Activated CD4-positive, alpha-beta T cell treated with anti-CD3 and anti-CD28 coated beads, Interleukin-2, amount 10 ng/mL, durations not matched to agents 24 days and 14 days (primary cell): ENCODE data around the gene SEMA4F. TPM values are rescaled to one million over a fixed set of nuclear protein-coding genes. Genes with fewer than 3 reads are reported as not detected.
A peak's percentile ranks its signal among the peaks of the same experiment; 100 is the strongest.

Experiments used
- DNase-seq: peaks from one replicate; pipeline ENCODE4 v3.0.0; 2022
- H3K27ac Mint-ChIP-seq: one replicate; pipeline ENCODE4 v1.8.0; 2022; ENCODE audit warnings: mild to moderate bottlenecking, mixed read lengths
- H3K27me3 Mint-ChIP-seq: one replicate; pipeline ENCODE4 v1.8.0; 2022; ENCODE audit warnings: mixed read lengths
- H3K36me3 Mint-ChIP-seq: one replicate; pipeline ENCODE4 v1.8.0; 2022; ENCODE audit warnings: low read depth, mild to moderate bottlenecking, mixed read lengths
- H3K4me1 Mint-ChIP-seq: one replicate; pipeline ENCODE4 v1.8.0; 2021; ENCODE audit warnings: mixed read lengths
- H3K4me3 Mint-ChIP-seq: one replicate; pipeline ENCODE4 v1.8.0; 2022; ENCODE audit warnings: mild to moderate bottlenecking, moderate library complexity, mixed read lengths
- H3K9me3 Mint-ChIP-seq: one replicate; pipeline ENCODE4 v1.8.0; 2021; ENCODE audit warnings: mixed read lengths
- intact Hi-C: fragments of 100-400 bp; cut with micrococcal nuclease; formaldehyde crosslinking; loops from one replicate; pipeline ENCODE4 v1.15.1; 2023
- total RNA-seq: library from RNA; stranded (reverse); gene quantifications from 2 replicates; pipeline ENCODE4 v1.2.3, GENCODE V29; 2022

Gene SEMA4F
- total RNA-seq, 1 donor from 2014 or later: 4.8 TPM

DNA sequence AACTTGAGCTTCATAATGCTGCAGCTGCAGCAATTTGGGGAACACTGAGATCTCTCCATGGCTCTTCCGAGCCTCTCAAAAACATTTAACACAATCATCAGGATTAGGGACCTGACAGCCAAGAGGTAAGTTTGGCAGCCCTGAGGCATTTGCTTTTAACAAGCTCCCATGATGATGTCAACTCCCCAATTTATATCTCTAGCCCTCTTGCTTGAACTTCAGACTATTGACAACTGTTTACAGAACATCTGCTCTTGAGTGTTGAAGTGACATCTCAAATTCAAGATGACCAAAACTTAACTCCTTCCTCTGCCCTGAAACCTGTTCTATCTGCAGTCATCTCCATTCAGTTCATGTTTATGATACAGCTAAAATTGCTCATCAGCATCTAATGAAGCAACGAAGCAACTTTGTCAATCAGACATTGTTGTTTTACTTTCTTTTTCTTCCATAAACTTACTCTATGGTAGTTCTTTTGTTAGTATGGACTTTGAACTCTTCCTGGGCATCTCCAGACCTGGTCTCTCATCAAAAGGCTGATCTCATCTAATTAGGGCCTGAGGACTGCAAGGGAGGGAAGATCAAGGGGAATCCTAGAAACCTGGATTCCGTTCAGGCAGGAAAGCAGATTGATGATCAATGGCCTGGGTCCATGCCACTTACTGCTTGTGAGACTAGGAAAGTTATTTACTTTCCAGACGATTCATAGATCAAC, 48.1 kb downstream of the SEMA4F start:
- intact Hi-C loops: no loop called here
- H3K27me3 Mint-ChIP-seq: peaks cover 29% of the 10 kb centered on the region
- H3K27ac Mint-ChIP-seq: no peak overlapping the region
- H3K9me3 Mint-ChIP-seq: no peaks in the 10 kb centered on the region
- no peak for DNase-seq
- H3K4me1 Mint-ChIP-seq: peaks cover 3% of the 10 kb centered on the region
- H3K4me3 Mint-ChIP-seq: no peak overlapping the region
- no peaks in the 10 kb centered on the region for H3K36me3 Mint-ChIP-seq

DNA sequence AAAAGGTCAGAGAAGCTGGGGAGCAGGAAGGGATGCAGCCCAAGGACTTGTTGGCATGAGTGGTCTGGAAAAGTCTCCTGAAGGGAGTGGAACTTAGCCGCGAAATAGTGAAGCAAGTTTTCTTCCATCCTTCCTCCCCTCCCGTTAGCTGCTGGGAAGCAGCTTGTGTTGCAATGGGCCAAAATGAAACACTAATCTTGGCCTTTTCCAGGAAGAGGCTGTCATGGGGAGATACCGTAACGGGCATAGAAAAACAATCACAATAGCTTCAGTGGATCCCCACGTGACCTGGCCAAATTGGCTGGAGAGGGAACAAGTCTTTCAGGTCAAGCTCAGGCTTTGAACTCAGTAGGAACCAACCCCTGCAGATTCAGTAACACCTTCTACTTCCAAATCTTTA, 49.3 kb downstream of the SEMA4F start:
- H3K36me3 Mint-ChIP-seq: no peaks in the 10 kb centered on the region
- intact Hi-C loops: no loop called here

DNA sequence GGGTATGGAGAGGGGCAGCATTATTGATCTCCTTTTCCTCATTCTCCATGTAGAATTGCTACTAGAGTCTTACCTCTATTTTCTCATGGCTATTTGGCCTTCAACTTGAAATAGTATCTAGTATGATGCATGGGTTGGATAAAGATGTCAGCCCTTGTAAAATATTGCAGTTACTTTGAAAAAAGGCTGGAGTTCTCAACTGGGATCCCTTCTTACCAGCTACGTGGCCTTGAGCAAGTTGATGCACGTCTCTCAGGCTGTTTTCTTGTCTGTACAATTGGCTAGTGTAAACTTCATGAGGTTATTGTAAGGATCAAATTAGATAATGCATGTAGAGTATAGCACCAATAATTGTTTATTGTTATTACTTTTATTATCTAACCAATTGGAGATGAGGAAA, 50.2 kb downstream of the SEMA4F start:
- peaks cover 38% of the 10 kb centered on the region for H3K27me3 Mint-ChIP-seq
- no peak overlapping the region for H3K27ac Mint-ChIP-seq
- intact Hi-C loops: no loop called here
- H3K4me1 Mint-ChIP-seq: peaks cover 3% of the 10 kb centered on the region
- H3K4me3 Mint-ChIP-seq: no peak overlapping the region
- no peaks in the 10 kb centered on the region for H3K9me3 Mint-ChIP-seq
- no peak for DNase-seq
- H3K36me3 Mint-ChIP-seq: no peaks in the 10 kb centered on the region

More for the DNA sequence above, 49.3 kb downstream of the SEMA4F start:
- peaks cover 3% of the 10 kb centered on the region for H3K4me1 Mint-ChIP-seq
- no peak overlapping the region for H3K27ac Mint-ChIP-seq
- no peaks in the 10 kb centered on the region for H3K9me3 Mint-ChIP-seq
- DNase-seq: no peak
- no peak overlapping the region for H3K4me3 Mint-ChIP-seq
- H3K27me3 Mint-ChIP-seq: peaks cover 35% of the 10 kb centered on the region

DNA sequence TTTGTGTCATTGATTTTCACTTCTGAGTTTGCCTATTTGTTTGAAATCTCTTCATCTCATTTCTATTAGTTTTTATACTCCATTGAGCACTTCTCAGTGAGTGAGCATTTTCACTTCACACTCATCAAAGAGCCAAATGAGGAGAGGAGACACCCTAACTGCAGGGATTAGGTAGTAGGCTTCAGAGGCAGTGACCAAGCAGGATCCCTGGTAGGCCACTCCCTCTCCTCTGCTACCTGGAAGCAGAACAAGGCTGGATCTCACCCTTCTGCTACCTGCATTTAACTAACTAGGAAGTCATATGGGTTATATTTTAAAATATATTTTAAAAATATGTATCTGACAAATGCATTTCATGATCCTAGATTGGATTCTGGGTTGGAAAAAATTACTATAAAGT, 52.7 kb downstream of the SEMA4F start:
- no peak overlapping the region for H3K27ac Mint-ChIP-seq
- no peaks in the 10 kb centered on the region for H3K9me3 Mint-ChIP-seq
- H3K4me3 Mint-ChIP-seq: no peak overlapping the region
- DNase-seq: no peak
- H3K4me1 Mint-ChIP-seq: peaks cover 3% of the 10 kb centered on the region
- peaks cover 20% of the 10 kb centered on the region for H3K27me3 Mint-ChIP-seq
- H3K36me3 Mint-ChIP-seq: no peaks in the 10 kb centered on the region
- intact Hi-C loops: no loop called here

DNA sequence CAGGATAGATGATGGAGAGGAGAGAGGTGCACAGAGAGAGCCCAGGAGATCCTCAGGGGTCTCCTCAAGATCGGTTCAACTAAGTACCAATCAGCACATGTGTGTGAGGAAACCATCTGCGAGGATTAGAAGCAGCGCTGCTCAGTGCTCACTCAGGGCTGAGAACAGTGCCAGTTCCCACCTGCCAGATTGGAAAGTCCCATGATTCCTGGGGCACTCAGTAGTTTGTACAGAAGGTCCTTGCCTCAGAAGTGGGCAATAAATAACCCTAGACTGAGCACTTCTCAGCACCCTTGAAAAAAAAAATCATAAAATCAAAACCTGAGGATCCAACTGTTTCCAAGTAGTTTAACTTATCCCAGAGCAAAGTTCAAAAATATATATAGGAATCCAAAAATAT, 53.8 kb downstream of the SEMA4F start:
- Mint-ChIP-seq H3K4me3 (no peak overlapping the region), H3K4me1 (peaks cover 3% of the 10 kb centered on the region), H3K27me3 (peaks cover 24% of the 10 kb centered on the region), H3K36me3 (no peaks in the 10 kb centered on the region), H3K9me3 (no peaks in the 10 kb centered on the region), H3K27ac (no peak overlapping the region)
- intact Hi-C loops: no loop called here
- no peak for DNase-seq

DNA sequence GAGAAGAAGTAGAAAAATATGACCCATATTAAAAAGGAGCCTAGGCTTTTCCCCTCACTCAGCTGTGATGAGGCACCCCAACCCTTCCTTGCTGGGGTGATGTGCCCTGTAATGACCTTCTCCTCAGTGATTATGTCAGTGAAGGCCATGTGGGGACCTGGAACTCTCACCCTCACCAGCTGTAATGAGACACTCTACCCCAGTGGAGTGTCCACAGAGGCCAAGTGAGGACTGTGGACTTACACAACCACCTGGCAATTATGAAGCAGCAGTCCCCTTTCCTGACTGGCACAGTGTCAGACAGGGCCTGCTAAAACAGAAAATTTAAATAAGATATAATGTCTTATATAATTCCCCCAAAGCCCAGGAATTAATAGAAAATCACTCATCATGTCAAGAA, 54.2 kb downstream of the SEMA4F start:
- no peaks in the 10 kb centered on the region for H3K36me3 Mint-ChIP-seq
- H3K4me3 Mint-ChIP-seq: no peak overlapping the region
- H3K4me1 Mint-ChIP-seq: peaks cover 3% of the 10 kb centered on the region
- intact Hi-C loops: no loop called here
- no peak for DNase-seq
- no peak overlapping the region for H3K27ac Mint-ChIP-seq
- no peaks in the 10 kb centered on the region for H3K9me3 Mint-ChIP-seq
- H3K27me3 Mint-ChIP-seq: peaks cover 27% of the 10 kb centered on the region

DNA sequence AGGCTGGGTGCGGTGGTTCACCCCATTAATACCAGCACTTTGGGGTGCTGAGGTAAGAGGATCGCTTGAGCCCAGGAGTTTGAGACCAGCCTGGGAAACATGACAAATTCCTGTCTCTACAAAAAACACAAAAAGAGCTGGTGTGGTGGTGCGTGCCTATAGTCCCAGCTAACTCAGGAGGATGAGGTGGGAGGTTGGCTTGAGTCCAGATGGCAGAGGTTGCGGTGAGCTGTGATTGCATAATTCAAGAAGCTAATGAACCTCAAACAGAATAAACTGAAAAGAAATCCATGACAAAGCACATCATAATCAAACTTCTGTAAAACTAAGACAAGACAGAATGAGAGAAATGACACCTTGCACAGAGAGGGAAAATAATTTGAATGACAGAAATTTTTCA, 54.8 kb downstream of the SEMA4F start:
- DNase-seq: no peak
- Mint-ChIP-seq H3K4me1 (peaks cover under 1% of the 10 kb centered on the region), H3K36me3 (no peaks in the 10 kb centered on the region), H3K9me3 (no peaks in the 10 kb centered on the region), H3K27me3 (peaks cover 26% of the 10 kb centered on the region), H3K27ac (no peak overlapping the region), H3K4me3 (no peak overlapping the region)
- intact Hi-C loops: no loop called here

DNA sequence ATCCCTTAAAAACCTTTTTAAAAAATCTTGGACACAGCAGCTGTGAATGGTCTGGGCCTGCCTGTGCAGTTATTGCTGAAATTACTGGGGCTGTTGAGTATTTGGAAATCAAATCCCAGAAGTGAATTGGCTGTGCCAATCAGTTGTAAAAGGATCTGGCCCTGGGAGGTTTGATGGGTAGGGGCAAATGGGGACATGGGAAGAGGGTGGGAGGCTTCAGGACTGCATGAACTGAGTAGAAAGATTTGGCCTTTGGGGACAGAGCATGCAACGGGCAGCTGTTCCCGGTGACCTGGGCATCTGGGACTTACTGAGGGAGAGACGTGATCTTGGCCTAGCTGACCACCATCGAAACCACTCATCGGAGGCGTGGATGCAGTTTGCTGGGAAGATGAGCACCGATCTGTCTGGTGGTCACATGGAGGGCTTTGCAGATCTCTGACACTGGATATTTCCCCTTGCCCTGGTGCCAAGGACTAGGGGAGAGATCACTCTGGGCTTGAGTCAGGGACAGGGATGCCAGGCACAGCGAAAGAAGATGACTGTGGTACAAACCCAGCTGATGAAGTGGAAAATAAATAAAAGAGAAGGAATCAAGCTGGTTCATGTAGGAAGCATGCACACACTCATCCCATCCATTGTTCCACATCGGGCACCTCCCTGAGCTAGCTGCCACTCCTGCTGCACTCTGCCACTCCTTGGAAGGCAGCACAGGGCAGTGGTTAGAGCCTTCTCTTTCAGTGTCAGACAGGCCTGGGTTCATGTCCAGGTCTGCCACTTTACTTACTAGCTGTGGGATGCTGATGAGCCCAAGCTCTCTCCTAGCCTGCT, 58.4 kb downstream of the SEMA4F start:
- no peaks in the 10 kb centered on the region for H3K9me3 Mint-ChIP-seq
- H3K27me3 Mint-ChIP-seq: peaks cover 33% of the 10 kb centered on the region
- intact Hi-C loops: loop anchor here (5.0 kb wide), 1 partner anchor 1320 kb away; no protein-coding TSS in a partner anchor
- no peak overlapping the region for H3K27ac Mint-ChIP-seq
- peaks cover 7% of the 10 kb centered on the region for H3K4me1 Mint-ChIP-seq
- no peaks in the 10 kb centered on the region for H3K36me3 Mint-ChIP-seq
- no peak for DNase-seq
- no peak overlapping the region for H3K4me3 Mint-ChIP-seq

DNA sequence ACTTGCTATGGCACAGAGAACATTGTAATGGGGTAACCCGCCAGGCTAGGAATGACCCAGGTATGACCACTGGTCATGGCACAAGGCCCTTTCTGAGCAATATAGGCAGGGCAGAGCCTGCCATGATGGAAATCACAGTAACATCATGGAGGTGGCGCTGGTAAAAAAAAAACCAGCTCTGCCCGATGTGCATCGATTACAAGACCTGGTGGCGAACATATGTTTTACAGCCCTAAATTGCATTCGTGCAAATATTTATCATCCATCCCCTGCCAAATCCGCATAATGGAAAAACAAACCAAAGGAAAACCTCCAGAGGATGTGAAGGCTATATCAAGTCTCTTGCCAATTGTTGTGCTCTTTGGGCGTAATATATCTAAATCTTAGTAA, 60.6 kb downstream of the SEMA4F start:
- intact Hi-C loops: loop anchor here (1.0 to 5.0 kb wide), 3 partner anchors 121 to 1322 kb away; no protein-coding TSS in a partner anchor

DNA sequence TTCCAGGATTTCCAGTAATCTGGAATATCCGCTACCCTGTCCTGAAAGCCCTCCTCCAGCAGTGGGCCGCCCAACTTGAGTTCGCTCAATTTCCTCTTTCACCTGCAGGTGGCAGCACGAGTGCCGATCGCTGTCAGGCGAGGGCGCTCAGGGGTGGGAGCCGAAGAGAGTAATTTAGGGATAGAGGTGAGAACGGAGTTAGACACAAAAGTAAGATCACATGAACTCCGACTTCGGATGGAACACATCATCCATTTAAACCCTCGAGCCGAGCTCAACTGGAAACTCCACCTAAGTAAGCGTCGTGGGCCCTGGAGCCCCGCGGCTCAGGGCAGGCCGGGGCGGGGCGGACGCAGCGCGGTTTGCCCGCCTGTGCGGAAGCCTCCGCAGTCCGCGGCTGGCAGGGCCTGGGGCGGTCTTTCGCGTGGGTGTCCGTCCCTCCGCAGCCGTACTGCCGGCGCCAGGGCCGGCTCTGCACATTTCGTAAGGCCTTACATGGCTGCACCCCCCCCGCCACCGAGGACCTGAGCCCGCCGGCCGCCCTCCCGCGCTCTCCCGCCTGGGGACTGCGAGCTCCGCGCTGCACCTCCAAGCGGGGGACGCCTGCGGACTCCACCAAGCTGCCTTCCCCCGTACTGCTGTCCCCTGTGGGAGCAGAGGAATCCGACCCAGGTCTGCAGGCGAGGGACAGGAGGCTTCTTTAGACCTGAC, 61.2 kb downstream of the SEMA4F start:
- H3K27ac Mint-ChIP-seq: peak overlapping the region; percentile 26
- H3K4me1 Mint-ChIP-seq: peaks cover 7% of the 10 kb centered on the region
- H3K27me3 Mint-ChIP-seq: peaks cover 25% of the 10 kb centered on the region
- intact Hi-C loops: loop anchor here (1.0 kb wide), 2 partner anchors 120 to 161 kb away; no protein-coding TSS in a partner anchor
- H3K36me3 Mint-ChIP-seq: no peaks in the 10 kb centered on the region
- no peaks in the 10 kb centered on the region for H3K9me3 Mint-ChIP-seq
- peak; percentile 95 for DNase-seq
- H3K4me3 Mint-ChIP-seq: peak overlapping the region; percentile 92

More for the DNA sequence above, 60.6 kb downstream of the SEMA4F start:
- Mint-ChIP-seq H3K4me3 (peak overlapping the region; percentile 92), H3K4me1 (peaks cover 7% of the 10 kb centered on the region), H3K9me3 (no peaks in the 10 kb centered on the region), H3K36me3 (no peaks in the 10 kb centered on the region), H3K27me3 (peaks cover 23% of the 10 kb centered on the region), H3K27ac (no peak overlapping the region)
- no peak for DNase-seq

DNA sequence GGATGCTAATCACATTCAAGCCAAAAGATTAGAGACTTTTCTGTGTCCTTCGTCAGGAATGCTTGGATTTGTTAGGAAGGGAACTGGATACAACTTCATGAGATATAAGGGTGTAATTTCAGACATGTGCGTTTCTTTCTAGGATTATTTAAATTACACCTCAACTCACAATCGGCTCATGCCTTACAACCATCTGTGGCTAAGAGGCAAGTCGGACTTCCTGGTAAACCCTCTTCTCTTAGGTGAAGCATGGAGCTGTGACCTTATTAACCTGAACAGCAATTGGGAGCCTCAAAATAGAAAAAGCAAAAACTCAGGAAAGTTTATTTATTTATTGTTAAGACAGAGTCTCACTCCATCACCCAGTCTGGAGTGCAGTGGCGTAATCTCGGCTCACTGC, 61.8 kb downstream of the SEMA4F start:
- peaks cover 26% of the 10 kb centered on the region for H3K27me3 Mint-ChIP-seq
- intact Hi-C loops: loop anchor here (1.0 kb wide), 2 partner anchors 119 to 160 kb away; no protein-coding TSS in a partner anchor

DNA sequence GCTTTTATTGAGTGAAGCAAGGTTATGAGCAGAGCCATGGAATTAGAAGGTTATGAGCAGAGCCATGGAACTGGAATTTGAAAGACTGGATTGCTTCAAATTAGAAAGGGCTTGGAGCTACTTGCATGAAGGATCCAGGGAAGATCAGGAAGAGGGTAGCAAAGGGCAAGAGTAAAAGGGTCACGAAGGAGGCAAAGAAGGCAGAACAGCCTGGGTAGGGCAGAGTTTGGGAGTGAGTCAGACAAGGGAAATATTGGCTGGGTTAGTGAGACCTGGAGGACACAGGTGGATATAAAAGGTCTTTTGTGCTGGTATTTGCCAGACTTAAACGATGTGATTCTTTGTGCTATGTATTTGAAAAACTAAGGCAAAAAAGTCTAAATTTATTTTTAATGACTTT, 65.0 kb downstream of the SEMA4F start:
- intact Hi-C loops: no loop called here
- Mint-ChIP-seq H3K4me3 (no peak overlapping the region), H3K4me1 (peaks cover 7% of the 10 kb centered on the region), H3K27ac (no peak overlapping the region), H3K9me3 (no peaks in the 10 kb centered on the region), H3K27me3 (peaks cover 21% of the 10 kb centered on the region), H3K36me3 (no peaks in the 10 kb centered on the region)
- no peak for DNase-seq

More for the DNA sequence above, 61.8 kb downstream of the SEMA4F start:
- H3K4me3 Mint-ChIP-seq: peak overlapping the region; percentile 82
- no peaks in the 10 kb centered on the region for H3K9me3 Mint-ChIP-seq
- H3K27ac Mint-ChIP-seq: no peak overlapping the region
- H3K36me3 Mint-ChIP-seq: no peaks in the 10 kb centered on the region
- H3K4me1 Mint-ChIP-seq: peaks cover 7% of the 10 kb centered on the region
- DNase-seq: no peak

DNA sequence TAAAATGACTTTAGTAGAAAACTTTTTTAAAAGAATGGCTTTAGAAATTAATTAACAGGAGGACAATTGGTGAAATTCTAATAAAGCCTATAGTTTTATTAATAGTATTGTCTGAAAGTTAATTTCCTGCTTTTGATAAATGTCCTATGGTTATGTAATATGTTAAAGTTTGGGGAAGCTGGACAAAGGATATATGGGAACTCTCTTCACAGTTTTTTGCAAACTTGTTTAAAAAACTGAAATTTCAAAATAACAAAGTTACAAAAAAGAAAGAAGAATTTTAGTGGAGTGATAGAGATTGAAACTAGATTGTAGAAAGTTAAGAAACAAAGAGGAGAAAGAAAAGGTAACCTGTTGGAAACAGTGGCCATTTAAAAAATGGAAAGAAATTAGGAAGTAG, 67.3 kb downstream of the SEMA4F start:
- no peak for DNase-seq
- H3K4me1 Mint-ChIP-seq: no peaks in the 10 kb centered on the region
- H3K36me3 Mint-ChIP-seq: no peaks in the 10 kb centered on the region
- peaks cover 12% of the 10 kb centered on the region for H3K27me3 Mint-ChIP-seq
- H3K4me3 Mint-ChIP-seq: no peak overlapping the region
- H3K27ac Mint-ChIP-seq: no peak overlapping the region
- H3K9me3 Mint-ChIP-seq: no peaks in the 10 kb centered on the region
- intact Hi-C loops: no loop called here

DNA sequence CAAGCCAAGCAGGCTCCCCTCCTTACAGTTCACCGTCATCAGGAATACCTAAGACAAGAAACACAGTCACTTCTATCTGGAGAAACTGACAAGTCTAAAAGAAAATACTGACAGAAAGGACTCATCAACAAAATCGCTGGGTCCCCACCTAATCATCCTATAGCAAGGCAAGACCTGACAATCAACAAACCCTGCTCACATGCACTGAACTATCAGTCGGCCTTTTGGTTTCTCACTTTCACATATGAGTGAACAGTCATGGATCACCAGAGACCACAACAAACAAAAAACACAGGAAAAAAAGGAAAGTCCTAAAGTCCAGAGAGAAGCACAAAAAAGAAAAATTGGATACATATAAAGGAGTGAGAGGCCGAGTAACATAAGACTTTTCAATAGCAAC, 70.4 kb downstream of the SEMA4F start:
- Mint-ChIP-seq H3K4me1 (no peaks in the 10 kb centered on the region), H3K4me3 (no peak overlapping the region), H3K9me3 (no peaks in the 10 kb centered on the region), H3K27me3 (peaks cover 20% of the 10 kb centered on the region), H3K36me3 (no peaks in the 10 kb centered on the region), H3K27ac (no peak overlapping the region)
- intact Hi-C loops: no loop called here
- DNase-seq: no peak
